Neural progenitor cell (in vitro differentiated cells): ENCODE results near the gene ABCC1.

ENCODE experiments used
- EZH2 ChIP-seq: fragments of 200-600 bp; sonication (generic); IDR thresholded peaks from 2 replicates; pipeline ENCODE4 v1.6.1; 2017; ENCODE audit warnings: antibody characterized with exemption, mild to moderate bottlenecking, moderate library complexity
- EZH2phosphoT487 ChIP-seq: fragments of 200-600 bp; sonication (generic); IDR thresholded peaks from 2 replicates; pipeline ENCODE4 v1.6.1; 2017; ENCODE audit warnings: antibody characterized with exemption
- TF ChIP-seq, protein P1 (sequence below): fragments of 200-600 bp; sonication (generic); IDR thresholded peaks from 2 replicates; pipeline ENCODE4 v1.5.1; 2017; ENCODE audit warnings: antibody characterized with exemption, mild to moderate bottlenecking

DNA sequence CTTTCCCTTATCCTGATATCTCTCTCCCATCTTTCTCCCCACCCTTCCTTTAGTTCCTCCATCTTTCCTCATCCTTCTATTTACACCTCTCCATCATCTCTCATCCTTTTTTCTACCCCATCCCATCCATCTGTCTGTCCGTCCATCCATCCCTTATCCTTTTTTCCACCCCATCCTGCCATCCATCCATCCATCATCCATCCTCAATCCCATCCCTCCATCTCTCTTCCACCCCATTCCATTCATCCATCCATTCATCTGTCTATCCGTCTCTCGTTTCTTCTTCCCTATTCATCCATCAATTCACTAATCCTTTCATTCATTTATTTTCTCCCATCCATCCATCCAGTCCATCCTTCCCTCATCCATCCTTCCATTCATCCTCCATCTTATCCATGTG is 205.8 kb downstream of the ABCC1 start:
- TF ChIP-seq, protein P1, sequence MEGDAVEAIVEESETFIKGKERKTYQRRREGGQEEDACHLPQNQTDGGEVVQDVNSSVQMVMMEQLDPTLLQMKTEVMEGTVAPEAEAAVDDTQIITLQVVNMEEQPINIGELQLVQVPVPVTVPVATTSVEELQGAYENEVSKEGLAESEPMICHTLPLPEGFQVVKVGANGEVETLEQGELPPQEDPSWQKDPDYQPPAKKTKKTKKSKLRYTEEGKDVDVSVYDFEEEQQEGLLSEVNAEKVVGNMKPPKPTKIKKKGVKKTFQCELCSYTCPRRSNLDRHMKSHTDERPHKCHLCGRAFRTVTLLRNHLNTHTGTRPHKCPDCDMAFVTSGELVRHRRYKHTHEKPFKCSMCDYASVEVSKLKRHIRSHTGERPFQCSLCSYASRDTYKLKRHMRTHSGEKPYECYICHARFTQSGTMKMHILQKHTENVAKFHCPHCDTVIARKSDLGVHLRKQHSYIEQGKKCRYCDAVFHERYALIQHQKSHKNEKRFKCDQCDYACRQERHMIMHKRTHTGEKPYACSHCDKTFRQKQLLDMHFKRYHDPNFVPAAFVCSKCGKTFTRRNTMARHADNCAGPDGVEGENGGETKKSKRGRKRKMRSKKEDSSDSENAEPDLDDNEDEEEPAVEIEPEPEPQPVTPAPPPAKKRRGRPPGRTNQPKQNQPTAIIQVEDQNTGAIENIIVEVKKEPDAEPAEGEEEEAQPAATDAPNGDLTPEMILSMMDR = no peak
- TF ChIP-seq EZH2 (no peak), EZH2phosphoT487 (no peak)
